WI38 (cell line): Measurements from ENCODE around the gene SRRT.

Experiments used
- H3K4me3 ChIP-seq: 2 replicates; pipeline ENCODE4 v1.5.1; 2011; ENCODE audit warnings: low read depth, mild to moderate bottlenecking, control low read depth, low read length
- CTCF ChIP-seq: IDR thresholded peaks from 2 replicates; pipeline ENCODE4 v1.5.1; 2012; ENCODE audit warnings: low read depth, mild to moderate bottlenecking, control low read depth, low read length

The SRRT gene

GRCh38 chr7:100888291-100888987 is 13.5 kb downstream of the SRRT start:
- TF ChIP-seq CTCF = no peak
- H3K4me3 ChIP-seq = peak overlapping the region; percentile 67

- H3K4me3 ChIP-seq = peak within 1 kb of the TSS; percentile 67
- no peak for TF ChIP-seq CTCF
These were observed 14.3 kb downstream of the SRRT start, which contains the start of gene UFSP1 for GRCh38 chr7:100888988-100889750. Gene UFSP1, minus strand, starts transcription at chr7:100889715. Its CDS starts 444 bp downstream, at chr7:100889271.

GRCh38 chr7:100890653-100891567 is 16.0 kb downstream of the SRRT start:
- H3K4me3 ChIP-seq = peak overlapping the region; percentile 56
- TF ChIP-seq CTCF = no peak

GRCh38 chr7:100891568-100892247 is 16.8 kb downstream of the SRRT start:
- no peak for TF ChIP-seq CTCF
- no peak overlapping the region for H3K4me3 ChIP-seq

- TF ChIP-seq CTCF = no peak
- H3K4me3 ChIP-seq = no peak overlapping the region
These were observed 17.7 kb downstream of the SRRT start for GRCh38 chr7:100892364-100893317.

GRCh38 chr7:100893318-100893895 is 18.5 kb downstream of the SRRT start:
- no peak overlapping the region for H3K4me3 ChIP-seq
- no peak for TF ChIP-seq CTCF
